ENCODE measurements around the gene KIZ. TPM values are rescaled to one million over a fixed set of nuclear protein-coding genes. Genes with fewer than 3 reads are reported as not detected.

KIZ gene
- total RNA-seq, 2 experiments from 2014 or later, result 31.1 to 33.8 TPM

DNA sequence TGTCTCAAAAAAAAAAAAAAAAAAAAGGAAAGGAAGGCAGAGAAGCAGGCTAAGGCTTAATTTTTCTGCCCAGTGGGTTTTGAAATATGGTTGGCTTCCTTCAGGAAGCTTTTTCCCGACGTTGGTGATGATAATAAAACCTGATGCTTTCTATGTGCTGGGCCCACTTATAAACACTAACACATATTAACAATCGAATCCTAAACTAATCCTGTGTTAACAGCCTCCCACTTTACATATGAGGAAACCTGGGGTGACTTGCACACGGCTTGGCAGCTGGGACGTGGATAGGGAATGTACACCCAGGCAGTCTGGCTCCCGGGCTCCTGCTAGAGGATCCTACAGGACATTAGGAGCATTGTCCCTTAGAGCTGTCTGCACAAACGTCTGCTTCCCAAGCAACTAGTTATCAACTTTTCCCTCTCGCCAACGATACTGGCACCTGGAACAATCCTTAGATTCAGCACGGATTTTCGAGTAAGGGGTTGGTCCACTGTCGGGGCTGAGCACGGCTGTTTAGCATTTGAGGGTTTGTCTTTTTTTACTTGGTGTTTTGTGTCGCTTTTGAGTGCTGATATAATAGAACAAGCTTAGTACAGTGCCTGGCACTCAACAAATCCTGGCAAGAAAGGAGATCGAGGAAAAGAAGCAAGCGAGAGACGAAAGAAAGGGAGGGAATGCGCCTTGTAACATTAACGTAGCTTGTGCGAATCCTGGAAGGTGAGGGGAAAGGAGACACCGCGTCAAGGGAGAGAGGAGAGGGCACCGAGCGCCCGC lies 622 bp upstream of the KIZ start:
- Mint-ChIP-seq H3K27ac (peak overlapping the region; percentile 74), H3K36me3 (ENCODE audit: low read depth) (peaks cover 11% of the 10 kb centered on the region), H3K9me3 (no peaks in the 10 kb centered on the region), H3K4me1 (ENCODE audit: low read depth) (peaks cover 32% of the 10 kb centered on the region), H3K4me3 (peak overlapping the region; percentile 88), H3K27me3 (peaks cover 9% of the 10 kb centered on the region)
- ATAC-seq (ENCODE audit: poor library complexity) (peak; percentile 18), DNase-seq (no peak)
- peak overlapping the region; percentile 78 for H3K4me3 ChIP-seq (ENCODE audit: low read length)
- H3K36me3 ChIP-seq (ENCODE audit: insufficient read depth, low read length), result no peaks in the 10 kb centered on the region
- peaks cover 14% of the 10 kb centered on the region for H3K4me1 ChIP-seq (ENCODE audit: insufficient read depth, low read length)
- intact Hi-C loops (cut with DNase I, micrococcal nuclease), result loop anchor here (2.0 to 10.0 kb wide), 4 partner anchors 22 to 1073 kb away; partner anchors contain the start of genes CFAP61 (in 1 of the 2), CRNKL1 (in 1 of the 2) and RALGAPA2 (in 1 of the 2)
- H3K27ac ChIP-seq (ENCODE audit: low read depth in 1 of 2, low read length in 2 of 2), result peak overlapping the region in 1 of 2 donors; percentile 28
- CTCF ChIA-PET, result interaction anchor here (0.7 to 1.6 kb wide), 6 partner anchors 23 to 421 kb away, joined by 3 to 7 read pairs (median 4); no protein-coding TSS in a partner anchor
- no peaks in the 10 kb centered on the region for H3K9me3 ChIP-seq (ENCODE audit: control insufficient read depth in 1 of 2, insufficient read depth in 1 of 2, low read length in 2 of 2)
- H3K27me3 ChIP-seq (ENCODE audit: control insufficient read depth in 1 of 2, insufficient read depth in 2 of 2, low read length in 2 of 2), result no peaks in the 10 kb centered on the region
- TF ChIP-seq CTCF (IDR thresholded peaks at IDR 0.05), result no peak
- POLR2A ChIA-PET, result interaction anchor here (0.8 to 2.3 kb wide), 8 partner anchors 10 to 271 kb away, joined by 3 to 15 read pairs (median 4); partner anchors contain the start of gene XRN2

GRCh38 chr20:21126581-21126870 lies 644 bp downstream of the KIZ start:
- peaks cover 32% of the 10 kb centered on the region for H3K4me1 Mint-ChIP-seq (ENCODE audit: low read depth)
- peaks cover 20% of the 10 kb centered on the region for H3K36me3 Mint-ChIP-seq (ENCODE audit: low read depth)
- Histone ChIP-seq H3K27ac (ENCODE audit: low read depth in 1 of 2, low read length in 2 of 2) (no peak overlapping the region), H3K9me3 (ENCODE audit: control insufficient read depth in 1 of 2, insufficient read depth in 1 of 2, low read length in 2 of 2) (no peaks in the 10 kb centered on the region), H3K27me3 (ENCODE audit: control insufficient read depth in 1 of 2, insufficient read depth in 2 of 2, low read length in 2 of 2) (no peaks in the 10 kb centered on the region), H3K36me3 (ENCODE audit: insufficient read depth, low read length) (peaks cover 4% of the 10 kb centered on the region), H3K4me3 (ENCODE audit: low read length) (peak overlapping the region; percentile 78), H3K4me1 (ENCODE audit: insufficient read depth, low read length) (peaks cover 14% of the 10 kb centered on the region)
- no peak for ATAC-seq (ENCODE audit: poor library complexity)
- POLR2A ChIA-PET, result interaction anchor here (0.9 to 2.3 kb wide), 5 partner anchors 10 to 413 kb away, joined by 4 to 15 read pairs (median 5); partner anchors contain the start of gene XRN2
- no peak for TF ChIP-seq CTCF (IDR thresholded peaks at IDR 0.05)
- H3K9me3 Mint-ChIP-seq, result no peaks in the 10 kb centered on the region
- H3K27ac Mint-ChIP-seq, result peak overlapping the region; percentile 74
- H3K27me3 Mint-ChIP-seq, result peaks cover 4% of the 10 kb centered on the region
- peak overlapping the region; percentile 88 for H3K4me3 Mint-ChIP-seq
- CTCF ChIA-PET, result interaction anchor here (1.0 to 1.6 kb wide), 4 partner anchors 19 to 109 kb away, joined by 3 to 7 read pairs (median 5); no protein-coding TSS in a partner anchor
- intact Hi-C loops (cut with DNase I, micrococcal nuclease), result loop anchor here (2.0 to 10.0 kb wide), 3 partner anchors 176 to 1074 kb away; partner anchors contain the start of genes XRN2 (in 2 of the 2), CFAP61 (in 1 of the 2), CRNKL1 (in 1 of the 2) and RALGAPA2 (in 1 of the 2)
- no peak for DNase-seq

DNA sequence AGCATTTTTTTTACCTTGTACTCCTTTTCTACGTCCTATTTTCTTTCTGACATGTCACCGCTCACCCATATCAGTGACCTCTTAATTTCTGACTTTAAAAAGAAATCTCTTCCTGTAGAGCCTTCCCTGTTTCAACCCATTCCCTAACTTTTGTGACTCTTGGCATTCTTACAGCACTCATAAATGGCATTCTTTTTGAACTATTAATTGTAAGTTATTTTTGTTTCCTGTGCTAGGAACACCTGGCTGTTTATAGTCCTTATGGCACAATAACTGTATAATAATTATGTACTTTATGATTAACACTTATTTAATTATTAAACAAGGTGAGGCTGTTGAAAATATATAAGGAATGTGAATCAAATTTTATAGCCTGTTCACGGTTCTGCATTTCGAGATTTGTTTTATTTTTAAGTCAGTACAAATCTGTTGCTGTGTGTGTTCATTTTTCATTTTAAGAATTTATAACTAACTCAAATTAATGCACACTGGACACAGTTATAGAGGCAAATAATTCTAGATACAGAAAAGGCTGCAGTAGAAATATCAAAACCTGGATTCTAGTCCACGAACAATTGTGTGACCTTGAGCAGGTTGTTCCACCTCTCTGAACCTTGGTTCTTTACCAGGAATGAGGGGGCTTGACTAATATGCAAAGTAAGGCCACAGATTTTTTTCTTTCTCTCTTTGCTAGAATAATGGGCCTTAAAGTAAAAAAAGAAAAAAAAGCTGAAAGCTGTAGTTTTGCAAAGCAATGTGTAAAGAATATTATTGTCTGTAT lies 1.5 kb downstream of the KIZ start:
- DNase-seq (no peak), ATAC-seq (ENCODE audit: poor library complexity) (no peak)
- H3K36me3 ChIP-seq (ENCODE audit: insufficient read depth, low read length), result peaks cover 7% of the 10 kb centered on the region
- Mint-ChIP-seq H3K9me3 (no peaks in the 10 kb centered on the region), H3K36me3 (ENCODE audit: low read depth) (peaks cover 29% of the 10 kb centered on the region), H3K4me3 (peak overlapping the region; percentile 88), H3K27ac (peak overlapping the region; percentile 74), H3K27me3 (peaks cover 4% of the 10 kb centered on the region), H3K4me1 (ENCODE audit: low read depth) (peaks cover 32% of the 10 kb centered on the region)
- H3K4me3 ChIP-seq (ENCODE audit: low read length), result no peak overlapping the region
- H3K4me1 ChIP-seq (ENCODE audit: insufficient read depth, low read length), result peaks cover 14% of the 10 kb centered on the region
- ChIA-PET POLR2A (interaction anchor here (0.9 to 2.3 kb wide), 5 partner anchors 9 to 414 kb away, joined by 3 to 15 read pairs (median 4); no protein-coding TSS in a partner anchor), CTCF (no interaction called here)
- no peaks in the 10 kb centered on the region for H3K9me3 ChIP-seq (ENCODE audit: control insufficient read depth in 1 of 2, insufficient read depth in 1 of 2, low read length in 2 of 2)
- H3K27me3 ChIP-seq (ENCODE audit: control insufficient read depth in 1 of 2, insufficient read depth in 2 of 2, low read length in 2 of 2), result no peaks in the 10 kb centered on the region
- no peak for TF ChIP-seq CTCF (IDR thresholded peaks at IDR 0.05)
- no peak overlapping the region for H3K27ac ChIP-seq (ENCODE audit: low read depth in 1 of 2, low read length in 2 of 2)
- intact Hi-C loops (cut with DNase I, micrococcal nuclease), result loop anchor here (2.0 to 10.0 kb wide), 3 partner anchors 175 to 1075 kb away; partner anchors contain the start of genes XRN2 (in 2 of the 2), CFAP61 (in 1 of the 2), CRNKL1 (in 1 of the 2) and RALGAPA2 (in 1 of the 2)
